NCI-H748 (cell line): Measurements from ENCODE around the gene CEMIP2.
"Not testable (repeated sequence)": the region's sequence is repeated elsewhere in the genome, so short reads cannot be mapped to it uniquely, and the experiment has no call there.

ENCODE experiments used
- DNase-seq: peaks from one replicate; lab custom pipeline; 2025; ENCODE audit not compliant: unreplicated experiment; lab: John Stamatoyannopoulos, UW

CEMIP2 gene

GRCh38 chr9:71768388-71769174 lies at the start of gene CEMIP2:
CEMIP2 (minus strand) TSS chr9:71768513; CDS start chr9:71750373, 18,140 bp downstream.
- DNase-seq, result peak; percentile 91

DNA sequence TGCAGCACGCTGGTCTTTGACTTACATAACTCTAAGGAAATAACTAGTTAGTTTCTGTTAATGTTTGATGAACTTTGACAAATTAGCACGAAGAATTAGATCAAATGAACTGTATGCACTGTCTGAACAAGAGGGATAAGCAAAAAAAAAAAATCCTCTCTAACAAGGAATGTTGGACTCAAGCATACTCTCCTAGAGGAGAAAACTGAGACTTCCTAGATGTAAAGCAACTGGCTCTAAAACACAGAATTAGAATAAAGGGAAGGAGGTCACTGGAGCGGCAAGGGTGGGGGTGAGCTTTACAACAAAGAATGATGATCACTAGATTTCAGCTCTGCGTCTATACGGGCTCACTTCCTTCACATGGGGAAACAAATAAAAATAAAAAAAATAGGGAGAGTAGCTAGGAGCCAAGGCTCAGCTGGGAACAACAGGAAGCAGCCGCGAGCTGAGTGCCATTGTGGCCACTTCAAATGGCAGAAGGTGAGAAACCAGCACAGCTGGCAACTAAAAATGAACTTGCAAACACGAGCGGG lies 48.7 kb upstream of the CEMIP2 start:
- peak; percentile 32 for DNase-seq

- DNase-seq, result no peak
Measured at GRCh38 chr9:71814815-71815214, 46.5 kb upstream of the CEMIP2 start.

DNA sequence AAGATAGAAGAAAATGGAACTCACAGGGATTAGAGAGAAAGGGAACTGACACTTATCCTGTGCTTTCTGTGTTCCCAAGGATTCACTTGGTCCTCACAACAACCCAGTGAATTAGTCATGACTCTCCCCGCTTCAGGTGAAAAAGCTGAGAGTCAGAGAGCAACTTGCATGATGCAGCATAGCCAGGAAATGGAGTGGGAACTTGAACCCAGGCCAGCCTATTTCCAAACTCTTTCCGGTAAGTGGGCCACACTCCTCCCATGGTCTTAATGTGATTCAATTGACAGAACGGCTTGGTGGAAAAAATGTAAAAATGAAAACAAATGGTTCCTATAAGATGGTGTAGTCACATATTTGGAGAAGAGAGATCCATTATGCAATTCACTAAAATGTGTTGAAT lies 45.9 kb upstream of the CEMIP2 start:
- no peak for DNase-seq

GRCh38 chr9:71812385-71812784 lies 44.1 kb upstream of the CEMIP2 start:
- DNase-seq, result no peak

- no peak for DNase-seq
Measured at GRCh38 chr9:71808068-71808467, 39.8 kb upstream of the CEMIP2 start.

GRCh38 chr9:71806901-71807307 lies 38.6 kb upstream of the CEMIP2 start:
- peak; percentile 87 for DNase-seq

- not testable (repeated sequence) for DNase-seq
Measured at GRCh38 chr9:71805096-71805495, 36.8 kb upstream of the CEMIP2 start.

- no peak for DNase-seq
Measured at GRCh38 chr9:71801826-71802225, 33.5 kb upstream of the CEMIP2 start.

GRCh38 chr9:71797266-71797665 lies 29.0 kb upstream of the CEMIP2 start:
- no peak for DNase-seq

- no peak for DNase-seq
Measured at GRCh38 chr9:71796100-71796767, 27.9 kb upstream of the CEMIP2 start.

- no peak for DNase-seq
Measured at GRCh38 chr9:71795097-71795813, 26.9 kb upstream of the CEMIP2 start.

DNA sequence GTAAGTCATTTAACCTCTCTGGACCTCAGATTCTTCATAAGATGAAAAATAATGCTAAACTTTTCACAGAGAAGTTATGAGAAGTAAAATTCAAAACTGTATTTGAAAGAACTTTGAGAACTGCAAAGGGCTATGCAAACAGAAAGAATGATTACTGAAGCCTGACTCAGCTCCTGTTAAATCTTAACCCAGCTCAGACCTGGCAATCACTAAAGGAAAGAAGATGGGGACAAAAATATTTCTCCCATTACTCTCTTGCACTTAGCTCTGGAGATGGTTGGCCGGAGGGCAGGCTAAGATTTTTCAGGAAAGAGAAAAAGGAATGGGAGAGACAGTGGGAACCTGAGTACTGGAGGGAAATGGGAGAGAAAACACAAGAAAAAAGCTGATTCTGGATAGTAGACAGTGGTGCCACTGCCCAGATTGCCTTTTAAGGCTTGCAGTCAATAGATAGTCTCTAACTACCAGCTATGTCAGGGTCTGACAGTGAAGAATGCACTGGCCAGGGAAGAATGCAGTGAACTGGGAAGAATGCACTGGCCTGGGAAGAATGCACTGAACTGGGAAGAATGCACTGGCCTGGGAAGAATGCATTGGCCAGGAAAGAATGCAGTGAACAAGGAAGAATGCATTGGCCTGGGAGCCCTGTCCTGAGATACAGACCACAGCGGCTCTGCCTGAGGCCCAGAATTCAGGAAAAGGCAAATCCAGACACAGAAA lies 25.2 kb upstream of the CEMIP2 start:
- no peak for DNase-seq

- no peak for DNase-seq
Measured at GRCh38 chr9:71791875-71792274, 23.6 kb upstream of the CEMIP2 start.

GRCh38 chr9:71790296-71790695 lies 22.0 kb upstream of the CEMIP2 start:
- DNase-seq, result no peak

GRCh38 chr9:71783120-71783523 lies 14.8 kb upstream of the CEMIP2 start:
- peak; percentile 66 for DNase-seq

DNA sequence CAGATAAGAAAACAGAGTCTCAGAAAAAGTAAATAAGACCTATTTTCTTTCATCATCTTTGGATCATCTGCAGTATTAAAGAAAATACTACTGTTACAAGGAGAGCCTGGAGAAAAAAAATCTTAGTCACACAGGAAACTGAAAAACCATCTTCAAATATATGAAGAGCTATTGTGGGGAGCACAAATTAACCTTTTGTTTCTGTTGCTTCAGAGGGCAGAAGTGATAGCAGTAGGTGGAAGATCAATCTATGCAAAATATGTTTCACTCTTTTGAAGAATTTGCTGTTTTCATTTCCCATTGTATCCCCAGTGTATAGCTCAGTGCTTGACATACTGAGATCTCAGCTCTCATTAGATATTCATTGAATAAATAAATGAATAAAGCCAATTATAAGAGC lies 13.1 kb upstream of the CEMIP2 start:
- no peak for DNase-seq

- DNase-seq, result peak; percentile 18
Measured at GRCh38 chr9:71780953-71781352, 12.6 kb upstream of the CEMIP2 start.

GRCh38 chr9:71778085-71778484 lies 9.8 kb upstream of the CEMIP2 start:
- no peak for DNase-seq

- peak; percentile 29 for DNase-seq
Measured at GRCh38 chr9:71774920-71775319, 6.6 kb upstream of the CEMIP2 start.

DNA sequence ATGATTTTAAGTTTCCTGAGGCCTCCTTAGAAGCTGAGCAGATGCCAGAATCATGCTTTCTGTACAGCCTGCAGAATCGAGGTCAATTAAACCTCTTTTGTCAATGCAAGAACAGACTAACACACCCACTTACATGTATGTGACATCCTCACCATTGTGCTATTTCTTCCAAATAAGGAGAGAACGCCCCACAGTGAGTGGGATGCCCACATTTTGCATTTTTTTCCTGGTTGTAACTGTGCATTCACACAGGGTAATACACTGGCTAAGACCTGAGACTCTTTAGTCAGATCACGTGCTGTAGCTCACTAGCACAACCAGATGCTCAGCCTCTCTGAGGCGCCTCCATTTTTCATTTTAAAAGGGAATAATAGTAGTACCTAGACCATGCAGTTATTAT lies 4.4 kb upstream of the CEMIP2 start:
- no peak for DNase-seq
